Measurements from ENCODE around the gene CFHR4. TPM values are rescaled to one million over a fixed set of nuclear protein-coding genes. Genes with fewer than 3 reads are reported as not detected.
"Not testable (repeated sequence)": the region's sequence is repeated elsewhere in the genome, so short reads cannot be mapped to it uniquely, and the experiment has no call there.

CFHR4 gene
- total RNA-seq (not detected), polyA plus RNA-seq (not detected)

- intact Hi-C loops (cut with DNase I) = no loop called here
- H3K27ac ChIP-seq = no peak within 1 kb of the TSS
- TF ChIP-seq POLR2AphosphoS5 (IDR thresholded peaks at IDR 0.05) (no peak), POLR2A (IDR thresholded peaks at IDR 0.05) (no peak), EP300 (IDR thresholded peaks at IDR 0.05) (no peak), CTCF (IDR thresholded peaks at IDR 0.05) (no peak)
Measured at GRCh38 chr1:196887515-196888239, at the start of gene CFHR4. Gene CFHR4, plus strand, starts transcription at chr1:196888052. Its CDS starts 99 bp downstream, at chr1:196888151.

GRCh38 chr1:196849613-196850492 is 38.0 kb upstream of the CFHR4 start:
- H3K9me3 ChIP-seq = not testable (repeated sequence)
- WGBS, 2 donors = 63 to 82% methylated on average over 2 of the region's 4 CpGs

More at GRCh38 chr1:196887515-196888239, at the start of gene CFHR4:
- H3K9me3 ChIP-seq = no peaks in the 10 kb centered on the region
- no peaks in the 10 kb centered on the region for H3K27me3 ChIP-seq
- no peak within 1 kb of the TSS for H3K4me3 ChIP-seq
- no peak for DNase-seq
- H3K4me1 ChIP-seq = no peaks in the 10 kb centered on the region
- H3K36me3 ChIP-seq = no peaks in the 10 kb centered on the region

GRCh38 chr1:196856053-196856452 is 31.8 kb upstream of the CFHR4 start:
- no peak for DNase-seq
- no peak for TF ChIP-seq EP300 (IDR thresholded peaks at IDR 0.05)
- Histone ChIP-seq H3K27me3 (no peaks in the 10 kb centered on the region), H3K36me3 (no peaks in the 10 kb centered on the region), H3K27ac (no peak overlapping the region), H3K4me3 (no peak overlapping the region), H3K4me1 (no peaks in the 10 kb centered on the region), H3K9me3 (no peaks in the 10 kb centered on the region)
- intact Hi-C loops (cut with DNase I) = no loop called here
- WGBS, 2 donors = 76 to 84% methylated on average over 6 of the region's 6 CpGs

More at GRCh38 chr1:196849613-196850492, 38.0 kb upstream of the CFHR4 start:
- H3K4me1 ChIP-seq; intact Hi-C loops (cut with DNase I); H3K4me3 ChIP-seq; H3K36me3 ChIP-seq; H3K27ac ChIP-seq; DNase-seq; H3K27me3 ChIP-seq: not testable (repeated sequence)

- no peaks in the 10 kb centered on the region for H3K27me3 ChIP-seq
- no peaks in the 10 kb centered on the region for H3K36me3 ChIP-seq
- 80 to 84% methylated on average over 2 of the region's 2 CpGs for WGBS, 2 donors
- TF ChIP-seq POLR2A (IDR thresholded peaks at IDR 0.05) = no peak
- no peak for TF ChIP-seq CTCF (IDR thresholded peaks at IDR 0.05)
- TF ChIP-seq EP300 (IDR thresholded peaks at IDR 0.05) = no peak
- TF ChIP-seq POLR2AphosphoS5 (IDR thresholded peaks at IDR 0.05) = no peak
- H3K4me3 ChIP-seq = no peak overlapping the region
- H3K27ac ChIP-seq = no peak overlapping the region
- intact Hi-C loops (cut with DNase I) = no loop called here
- DNase-seq = no peak
- H3K4me1 ChIP-seq = no peaks in the 10 kb centered on the region
- no peaks in the 10 kb centered on the region for H3K9me3 ChIP-seq
Measured at GRCh38 chr1:196857188-196857587, 30.7 kb upstream of the CFHR4 start.

GRCh38 chr1:196858811-196859210 is 29.0 kb upstream of the CFHR4 start:
- no peaks in the 10 kb centered on the region for H3K4me1 ChIP-seq
- TF ChIP-seq CTCF (IDR thresholded peaks at IDR 0.05) (no peak), POLR2A (IDR thresholded peaks at IDR 0.05) (no peak), EP300 (IDR thresholded peaks at IDR 0.05) (no peak), POLR2AphosphoS5 (IDR thresholded peaks at IDR 0.05) (no peak)
- H3K36me3 ChIP-seq = no peaks in the 10 kb centered on the region
- no peak overlapping the region for H3K27ac ChIP-seq
- H3K9me3 ChIP-seq = no peaks in the 10 kb centered on the region
- H3K27me3 ChIP-seq = no peaks in the 10 kb centered on the region
- H3K4me3 ChIP-seq = no peak overlapping the region
- intact Hi-C loops (cut with DNase I) = no loop called here
- WGBS, 2 donors = 66 to 75% methylated on average over 3 of the region's 3 CpGs
- no peak for DNase-seq
